Astrocyte (in vitro differentiated cells and primary cell): ENCODE measurements around the gene TMEM222.

ENCODE experiments used
- CTCF ChIP-seq: IDR thresholded peaks from 2 replicates; pipeline ENCODE4 v1.5.1; 2011; ENCODE audit warnings: low read depth, mild to moderate bottlenecking, inconsistent platforms, low read length, moderate library complexity; ENCODE audit not compliant: insufficient read depth
- EZH2 ChIP-seq: IDR thresholded peaks from 2 replicates; pipeline ENCODE4 v1.6.1; 2012; ENCODE audit warnings: mild to moderate bottlenecking, low read length, inconsistent platforms; ENCODE audit not compliant: insufficient read depth

- no peak for TF ChIP-seq CTCF
- no peak for TF ChIP-seq EZH2
These were observed 3.8 kb upstream of the TMEM222 start for GRCh38 chr1:27318136-27318535.
